ENCODE measurements around the gene KRTAP5-10. TPM values are rescaled to one million over a fixed set of nuclear protein-coding genes. Genes with fewer than 3 reads are reported as not detected.

KRTAP5-10 gene
- polyA plus RNA-seq, 1 of the 3 experiments (the other 2 are of a cell fraction), result not detected

- Histone ChIP-seq H3K4me2 (no peak overlapping the region), H3K27ac (ENCODE audit: low read depth in 2 of 2, low read length in 1 of 2) (no peak overlapping the region), H3K9me3 (no peaks in the 10 kb centered on the region), H3K4me3 (ENCODE audit: low read depth in 2 of 2, low read length in 1 of 2) (no peak overlapping the region), H4K20me1 (ENCODE audit: insufficient read depth) (no peaks in the 10 kb centered on the region), H3K9ac (no peak overlapping the region), H3K4me1 (ENCODE audit: control insufficient read depth in 1 of 2, insufficient read depth in 2 of 2, low read depth in 1 of 2, low read length in 1 of 2) (peaks cover 0 to 10% of the 10 kb centered on the region in 2 experiments; a peak in 1 of 4 replicates), H3K27me3 (ENCODE audit: insufficient read depth) (no peaks in the 10 kb centered on the region), H3K79me2 (ENCODE audit: insufficient read depth) (no peaks in the 10 kb centered on the region), H2AFZ (ENCODE audit: low read depth) (no peak overlapping the region), H3F3A (replicated peaks; ENCODE audit: insufficient read depth) (no peaks in the 10 kb centered on the region), H3K36me3 (replicated peaks in 1 of 2; ENCODE audit: control insufficient read depth in 1 of 2, insufficient read depth in 2 of 2, low read length in 1 of 2) (no peaks in the 10 kb centered on the region), H3K9me2 (no peaks in the 10 kb centered on the region)
- ChIA-PET POLR2A (no interaction called here), CTCF (interaction anchor here (1.0 to 1.2 kb wide), 2 partner anchors 35 to 38 kb away, joined by 3 read pairs; no protein-coding TSS in a partner anchor)
- DNase-seq, result no peak
- TF ChIP-seq ELF1 (IDR thresholded peaks at IDR 0.05) (no peak), EZH2phosphoT487 (IDR thresholded peaks at IDR 0.05; ENCODE audit: borderline replicate concordance, low read depth) (no peak), CTCF (IDR thresholded peaks at IDR 0.05) (no peak), GATA2 (CRISPR knock-in tag; IDR thresholded peaks at IDR 0.05) (no peak), USF1 (IDR thresholded peaks at IDR 0.05; ENCODE audit: borderline replicate concordance, low read depth) (no peak), ZBTB33 (IDR thresholded peaks at IDR 0.05; ENCODE audit: borderline replicate concordance, low read depth) (no peak)
- WGBS (ENCODE audit: low lambda C conversion rate), result 36% methylated on average over 6 of the region's 6 CpGs
Measured at GRCh38 chr11:71544525-71545214, 20.7 kb upstream of the KRTAP5-10 start.

- Histone ChIP-seq H3K4me2 (no peak overlapping the region), H3K4me1 (ENCODE audit: control insufficient read depth in 1 of 2, insufficient read depth in 2 of 2, low read depth in 1 of 2, low read length in 1 of 2) (peaks cover 0 to 10% of the 10 kb centered on the region in 2 experiments; a peak in 1 of 4 replicates), H3K27me3 (ENCODE audit: insufficient read depth) (no peaks in the 10 kb centered on the region), H3K36me3 (replicated peaks in 1 of 2; ENCODE audit: control insufficient read depth in 1 of 2, insufficient read depth in 2 of 2, low read length in 1 of 2) (no peaks in the 10 kb centered on the region), H3K9me3 (no peaks in the 10 kb centered on the region), H3F3A (replicated peaks; ENCODE audit: insufficient read depth) (no peaks in the 10 kb centered on the region), H3K79me2 (ENCODE audit: insufficient read depth) (no peaks in the 10 kb centered on the region), H3K9me2 (no peaks in the 10 kb centered on the region), H3K9ac (no peak overlapping the region), H4K20me1 (ENCODE audit: insufficient read depth) (no peaks in the 10 kb centered on the region), H2AFZ (ENCODE audit: low read depth) (no peak overlapping the region), H3K27ac (ENCODE audit: low read depth in 2 of 2, low read length in 1 of 2) (no peak overlapping the region), H3K4me3 (ENCODE audit: low read depth in 2 of 2, low read length in 1 of 2) (no peak overlapping the region)
- DNase-seq, result no peak
- 68% methylated on average over 12 of the region's 12 CpGs for WGBS (ENCODE audit: low lambda C conversion rate)
- ChIA-PET CTCF (interaction anchor here (1.0 to 2.0 kb wide), 3 partner anchors 18 to 35 kb away, joined by 3 to 7 read pairs (median 5); no protein-coding TSS in a partner anchor), POLR2A (no interaction called here)
- TF ChIP-seq GATA2 (CRISPR knock-in tag; IDR thresholded peaks at IDR 0.05) (no peak), RCOR1 (IDR thresholded peaks at IDR 0.05; ENCODE audit: low read length) (no peak), FOSL2 (IDR thresholded peaks at IDR 0.05; ENCODE audit: borderline replicate concordance, low read depth) (no peak), EZH2phosphoT487 (IDR thresholded peaks at IDR 0.05; ENCODE audit: borderline replicate concordance, low read depth) (no peak), JUND (IDR thresholded peaks at IDR 0.05) (no peak), ZBTB33 (IDR thresholded peaks at IDR 0.05; ENCODE audit: borderline replicate concordance, low read depth) (no peak), EP300 (IDR thresholded peaks at IDR 0.05; ENCODE audit: borderline replicate concordance in 1 of 2, low read depth in 1 of 2, low read length in 1 of 2) (no peak), MAX (IDR thresholded peaks at IDR 0.05; ENCODE audit: low read depth) (no peak), FOXM1 (IDR thresholded peaks at IDR 0.05; ENCODE audit: low read depth) (no peak), FOXJ3 (CRISPR knock-in tag; IDR thresholded peaks at IDR 0.05) (no peak)
Measured at GRCh38 chr11:71545405-71545966, 19.9 kb upstream of the KRTAP5-10 start.

Measured in SK-N-SH (cell line).